H9 (cell line): ENCODE results near the gene CD151. TPM values are rescaled to one million over a fixed set of nuclear protein-coding genes. Genes with fewer than 3 reads are reported as not detected.
A peak's percentile ranks its signal among the peaks of the same experiment; 100 is the strongest.

Experiments used
- DNase-seq: peaks from one replicate; pipeline ENCODE4 v3.0.0-alpha.2; 2017
- H2AFZ ChIP-seq: one replicate; pipeline ENCODE4 v1.6.1; 2013; ENCODE audit warnings: mild to moderate bottlenecking, low read length, control low read depth, moderate library complexity
- H2AK5ac ChIP-seq: 2 replicates; pipeline ENCODE4 v1.6.1; 2013; ENCODE audit warnings: low read length, control low read depth, mixed read lengths; ENCODE audit not compliant: insufficient read length
- H2BK120ac ChIP-seq: one replicate; pipeline ENCODE4 v1.6.1; 2013; ENCODE audit warnings: low read depth, mild to moderate bottlenecking, low read length, control low read depth, inconsistent platforms; ENCODE audit not compliant: poor library complexity, severe bottlenecking
- H2BK12ac ChIP-seq: 2 replicates; pipeline ENCODE4 v1.6.1; 2013; ENCODE audit warnings: low read length, control low read depth, mixed read lengths, low read depth; ENCODE audit not compliant: insufficient read length
- H2BK15ac ChIP-seq: 2 replicates; pipeline ENCODE4 v1.6.1; 2013; ENCODE audit warnings: low read depth, low read length, control low read depth
- H2BK20ac ChIP-seq: one replicate; pipeline ENCODE4 v1.6.1; 2013; ENCODE audit warnings: low read depth, mild to moderate bottlenecking, low read length, control low read depth, inconsistent platforms; ENCODE audit not compliant: poor library complexity, severe bottlenecking
- H2BK5ac ChIP-seq: 2 replicates; pipeline ENCODE4 v1.6.1; 2013; ENCODE audit warnings: low read length, control low read depth, mixed read lengths; ENCODE audit not compliant: insufficient read length
- H3K14ac ChIP-seq: 2 replicates; pipeline ENCODE4 v1.6.1; 2013; ENCODE audit warnings: low read length, control low read depth; ENCODE audit not compliant: insufficient read depth
- H3K18ac ChIP-seq: 2 replicates; pipeline ENCODE4 v1.6.1; 2013; ENCODE audit warnings: low read depth, mild to moderate bottlenecking, mixed read lengths, low read length, control low read depth; ENCODE audit not compliant: insufficient read length
- H3K23ac ChIP-seq: 2 replicates; pipeline ENCODE4 v1.6.1; 2013; ENCODE audit warnings: low read length, control low read depth, mixed read lengths, low read depth; ENCODE audit not compliant: insufficient read length
- H3K23me2 ChIP-seq: 2 replicates; pipeline ENCODE4 v1.6.1; 2013; ENCODE audit warnings: low read depth, mild to moderate bottlenecking, mixed read lengths, low read length, control low read depth; ENCODE audit not compliant: insufficient read length, poor library complexity, severe bottlenecking
- H3K27ac ChIP-seq: 2 replicates; pipeline ENCODE4 v1.5.1; 2013; ENCODE audit warnings: low read length, control low read depth, mixed read lengths, low read depth; ENCODE audit not compliant: insufficient read length
- H3K27me3 ChIP-seq: 2 replicates; pipeline ENCODE4 v1.6.1; 2013; ENCODE audit warnings: low read length, control low read depth, inconsistent platforms; ENCODE audit not compliant: insufficient read depth
- H3K4ac ChIP-seq: 2 replicates; pipeline ENCODE4 v1.6.1; 2013; ENCODE audit warnings: low read depth, mild to moderate bottlenecking, control low read depth, inconsistent platforms, low read length, moderate library complexity
- H3K4me1 ChIP-seq: 2 replicates; pipeline ENCODE4 v1.6.1; 2013; ENCODE audit warnings: low read length, control low read depth, inconsistent platforms; ENCODE audit not compliant: insufficient read depth
- H3K4me2 ChIP-seq: 2 replicates; pipeline ENCODE4 v1.6.1; 2013; ENCODE audit warnings: low read length, control low read depth, mixed read lengths; ENCODE audit not compliant: insufficient read length, insufficient read depth
- H3K56ac ChIP-seq: 2 replicates; pipeline ENCODE4 v1.6.1; 2013; ENCODE audit warnings: low read depth, mild to moderate bottlenecking, mixed read lengths, low read length, control low read depth; ENCODE audit not compliant: insufficient read length
- H3K79me1 ChIP-seq: 2 replicates; pipeline ENCODE4 v1.6.1; 2013; ENCODE audit warnings: low read depth, mild to moderate bottlenecking, moderate library complexity, low read length, control low read depth, inconsistent platforms; ENCODE audit not compliant: insufficient read depth, poor library complexity, severe bottlenecking
- H3K79me2 ChIP-seq: 2 replicates; pipeline ENCODE4 v1.6.1; 2013; ENCODE audit warnings: low read length, control low read depth, inconsistent platforms; ENCODE audit not compliant: insufficient read depth
- H3K9ac ChIP-seq: 2 replicates; pipeline ENCODE4 v1.6.1; 2013; ENCODE audit warnings: low read length, control low read depth, mixed read lengths; ENCODE audit not compliant: insufficient read length; ENCODE audit errors: extremely low read depth
- H3K9me3 ChIP-seq: one replicate; pipeline ENCODE4 v1.6.1; 2013; ENCODE audit warnings: low read depth, low read length, inconsistent platforms; ENCODE audit not compliant: control insufficient read depth
- H3T11ph ChIP-seq: one replicate; pipeline ENCODE4 v1.6.1; 2013; ENCODE audit warnings: mild to moderate bottlenecking, low read length, control low read depth, inconsistent platforms
- H4K20me1 ChIP-seq: one replicate; pipeline ENCODE4 v1.6.1; 2013; ENCODE audit not compliant: control insufficient read depth, insufficient read length, insufficient read depth
- H4K5ac ChIP-seq: 2 replicates; pipeline ENCODE4 v1.6.1; 2013; ENCODE audit warnings: low read depth, mild to moderate bottlenecking, mixed read lengths, low read length, control low read depth; ENCODE audit not compliant: insufficient read length
- H4K8ac ChIP-seq: replicated peaks from 2 replicates; pipeline ENCODE4 v1.6.1; 2013; ENCODE audit warnings: low read length, control low read depth, mixed read lengths, low read depth; ENCODE audit not compliant: insufficient read length
- H4K91ac ChIP-seq: 2 replicates; pipeline ENCODE4 v1.6.1; 2013; ENCODE audit warnings: low read depth, mild to moderate bottlenecking, moderate library complexity, mixed read lengths, low read length, control low read depth; ENCODE audit not compliant: insufficient read length
- H3K27ac Mint-ChIP-seq, 3 experiments: 2 replicates in 2 of 3; 3 replicates in 1 of 3; pipeline ENCODE4 v1.8.0; 2020 to 2021; ENCODE audit warnings: mixed read lengths in 3 of 3, mild to moderate bottlenecking in 1 of 3, moderate library complexity in 1 of 3
- H3K27me3 Mint-ChIP-seq: 2 replicates; pipeline ENCODE4 v1.8.0; 2021; ENCODE audit warnings: low read depth, mild to moderate bottlenecking, moderate library complexity, mixed read lengths
- H3K36me3 Mint-ChIP-seq, 3 experiments: 2 replicates in 2 of 3; 3 replicates in 1 of 3; pipeline ENCODE4 v1.8.0; 2020 to 2021; ENCODE audit warnings: low read depth in 3 of 3, mixed read lengths in 3 of 3; ENCODE audit not compliant: insufficient read depth in 1 of 3
- H3K4me1 Mint-ChIP-seq, 2 experiments: 2 replicates each; pipeline ENCODE4 v1.8.0; 2020; ENCODE audit warnings: mixed read lengths in 2 of 2
- H3K4me3 Mint-ChIP-seq, 2 experiments: 2 replicates in 1 of 2; 3 replicates in 1 of 2; pipeline ENCODE4 v1.8.0; 2020 to 2021; ENCODE audit warnings: mild to moderate bottlenecking in 2 of 2, mixed read lengths in 2 of 2, moderate library complexity in 1 of 2
- H3K9me3 Mint-ChIP-seq, 2 experiments: 2 replicates in 1 of 2; 3 replicates in 1 of 2; pipeline ENCODE4 v1.8.0; 2020; ENCODE audit warnings: mild to moderate bottlenecking in 2 of 2, mixed read lengths in 2 of 2, moderate library complexity in 1 of 2
- WGBS: extraction: QIAGEN DNeasy Blood & Tissue Kit; methylation state at CpG from one replicate; pipeline ENCODE4 v1.1.7; 2013; ENCODE audit warnings: missing lambda C conversion rate, low lambda C conversion rate, mixed read lengths; ENCODE audit not compliant: insufficient read length; ENCODE audit errors: extremely low coverage; 5-methylcytosine and 5-hydroxymethylcytosine counted together
- total RNA-seq: library from RNA; stranded (reverse); gene quantifications from 2 replicates; pipeline ENCODE4 v1.2.1, GENCODE V29; 2021
- TF ChIP-seq, protein P1 (sequence below): fragments of 200-600 bp; sonication (generic); conservative IDR thresholded peaks from 3 replicates; pipeline ENCODE4 v1.8.0; 2021; ENCODE audit warnings: antibody characterized with exemption, mild to moderate bottlenecking

CD151 gene
- total RNA-seq, 1 experiment from 2014 or later = 138 TPM

DNA sequence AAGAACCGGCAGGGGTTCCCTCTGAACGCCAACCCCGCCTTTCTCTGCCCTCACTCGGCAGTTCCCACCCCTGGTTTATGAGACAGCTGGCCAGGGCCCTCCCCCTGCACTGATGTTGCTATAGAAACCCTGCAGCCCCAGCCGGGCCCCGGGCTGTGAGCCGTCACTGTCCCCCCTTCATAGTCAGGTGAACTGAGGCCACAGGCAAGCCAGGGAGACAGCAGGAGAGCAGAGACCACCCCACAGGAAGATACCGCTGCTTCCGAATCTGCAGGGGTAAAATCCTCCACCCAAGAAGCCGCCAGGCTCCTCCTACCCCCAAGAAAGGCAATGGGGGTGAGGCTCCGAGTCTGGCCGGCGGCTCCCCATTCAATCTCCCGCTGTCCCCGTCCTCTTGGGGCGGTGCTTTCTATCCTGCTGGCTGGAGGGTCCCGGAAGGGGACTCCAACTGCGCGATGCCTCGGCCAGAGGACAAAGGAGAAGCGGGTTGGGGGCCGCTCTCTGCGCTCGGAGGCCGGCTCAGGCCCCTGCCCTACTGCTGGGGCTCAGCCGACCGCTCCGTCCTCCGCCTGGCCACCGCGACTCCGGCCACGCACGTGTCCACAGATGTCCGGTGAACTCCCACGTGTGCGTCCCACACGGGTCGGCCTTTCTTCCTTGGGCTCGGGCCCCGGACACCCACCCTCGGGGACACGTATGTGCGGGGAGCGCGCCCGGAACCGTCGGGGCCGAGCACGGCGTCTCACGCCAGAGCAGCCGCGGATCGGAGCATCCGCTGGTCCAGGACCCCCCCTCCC lies 35.3 kb upstream of the CD151 start:
- Histone ChIP-seq H2BK15ac (no peak overlapping the region), H2BK5ac (no peak overlapping the region), H4K8ac (no peak overlapping the region), H3K14ac (peak overlapping the region; percentile 37; the same call in 1 of the 2 replicates), H4K5ac (no peak overlapping the region), H2BK12ac (no peak overlapping the region), H3K27ac (no peak overlapping the region), H3T11ph (no peak overlapping the region), H3K9me3 (no peaks in the 10 kb centered on the region), H4K91ac (no peak overlapping the region), H3K27me3 (no peaks in the 10 kb centered on the region), H3K56ac (no peak overlapping the region), H3K18ac (peak overlapping the region; percentile 28), H3K4me1 (no peaks in the 10 kb centered on the region; the same call in 1 of the 2 replicates), H3K79me2 (no peaks in the 10 kb centered on the region), H3K4ac (no peak overlapping the region), H3K9ac (peak overlapping the region; percentile 36), H2BK20ac (no peak overlapping the region), H3K79me1 (no peaks in the 10 kb centered on the region), H3K23me2 (peaks cover 9% of the 10 kb centered on the region), H2AK5ac (no peak overlapping the region), H3K23ac (no peak overlapping the region), H3K4me2 (peak overlapping the region; percentile 72), H2AFZ (no peak overlapping the region), H2BK120ac (no peak overlapping the region), H4K20me1 (peaks cover 2% of the 10 kb centered on the region)
- WGBS = no CpG with 5 or more reads among the region's 57 CpGs
- peak; percentile 81 for DNase-seq
- H3K27me3 Mint-ChIP-seq = no peaks in the 10 kb centered on the region
- peak overlapping the region in 1 of 3 experiments; percentile 89; a peak in 2 of 7 replicates for H3K27ac Mint-ChIP-seq
- H3K36me3 Mint-ChIP-seq = peaks cover 0 to 15% (median 11%) of the 10 kb centered on the region in 3 experiments; a peak in 4 of 7 replicates
- TF ChIP-seq, protein P1, sequence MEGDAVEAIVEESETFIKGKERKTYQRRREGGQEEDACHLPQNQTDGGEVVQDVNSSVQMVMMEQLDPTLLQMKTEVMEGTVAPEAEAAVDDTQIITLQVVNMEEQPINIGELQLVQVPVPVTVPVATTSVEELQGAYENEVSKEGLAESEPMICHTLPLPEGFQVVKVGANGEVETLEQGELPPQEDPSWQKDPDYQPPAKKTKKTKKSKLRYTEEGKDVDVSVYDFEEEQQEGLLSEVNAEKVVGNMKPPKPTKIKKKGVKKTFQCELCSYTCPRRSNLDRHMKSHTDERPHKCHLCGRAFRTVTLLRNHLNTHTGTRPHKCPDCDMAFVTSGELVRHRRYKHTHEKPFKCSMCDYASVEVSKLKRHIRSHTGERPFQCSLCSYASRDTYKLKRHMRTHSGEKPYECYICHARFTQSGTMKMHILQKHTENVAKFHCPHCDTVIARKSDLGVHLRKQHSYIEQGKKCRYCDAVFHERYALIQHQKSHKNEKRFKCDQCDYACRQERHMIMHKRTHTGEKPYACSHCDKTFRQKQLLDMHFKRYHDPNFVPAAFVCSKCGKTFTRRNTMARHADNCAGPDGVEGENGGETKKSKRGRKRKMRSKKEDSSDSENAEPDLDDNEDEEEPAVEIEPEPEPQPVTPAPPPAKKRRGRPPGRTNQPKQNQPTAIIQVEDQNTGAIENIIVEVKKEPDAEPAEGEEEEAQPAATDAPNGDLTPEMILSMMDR = no peak
- peak overlapping the region; percentile 75 to 87 for H3K4me3 Mint-ChIP-seq
- H3K4me1 Mint-ChIP-seq = peaks cover 8 to 18% of the 10 kb centered on the region in 2 experiments
- H3K9me3 Mint-ChIP-seq = no peaks in the 10 kb centered on the region
